WTC11 (cell line): Measurements from ENCODE around the gene OPA1. TPM values are rescaled to one million over a fixed set of nuclear protein-coding genes. Genes with fewer than 3 reads are reported as not detected.

ENCODE experiments used
- ATAC-seq: fragments of 200-7000 bp; cut with Tn5 transposase; 2 replicates; pipeline ENCODE4 v1.10.0; 2021; ENCODE audit warnings: mild to moderate bottlenecking, moderate library complexity
- CTCF ChIA-PET: fragments of 300-600 bp; sonication (Branson Sonifier 250); formaldehyde crosslinking; loops from one replicate; lab custom pipeline; 2021; ENCODE audit warnings: antibody characterized with exemption; lab: Charles Lee
- POLR2A ChIA-PET: fragments of 350-600 bp; sonication (Branson Sonifier 250); formaldehyde crosslinking; loops from one replicate; lab custom pipeline; 2021; ENCODE audit warnings: antibody characterized with exemption; lab: Charles Lee
- DNase-seq: peaks from one replicate; pipeline ENCODE4 v3.0.0; 2021; ENCODE audit warnings: low spot score
- H3K27ac Mint-ChIP-seq: 2 replicates; pipeline ENCODE4 v1.8.0; 2021; ENCODE audit warnings: mixed read lengths
- H3K27me3 Mint-ChIP-seq: 2 replicates; pipeline ENCODE4 v1.8.0; 2021; ENCODE audit warnings: low read depth, mild to moderate bottlenecking, moderate library complexity, mixed read lengths
- H3K36me3 Mint-ChIP-seq: 2 replicates; pipeline ENCODE4 v1.8.0; 2021; ENCODE audit warnings: mixed read lengths
- H3K4me1 Mint-ChIP-seq: 2 replicates; pipeline ENCODE4 v1.8.0; 2022; ENCODE audit warnings: mixed read lengths
- H3K4me3 Mint-ChIP-seq: 2 replicates; pipeline ENCODE4 v1.8.0; 2021; ENCODE audit warnings: mild to moderate bottlenecking, moderate library complexity, mixed read lengths
- H3K9me3 Mint-ChIP-seq: 2 replicates; pipeline ENCODE4 v1.8.0; 2021; ENCODE audit warnings: mixed read lengths
- AR ChIP-seq: fragments of 250-450 bp; sonication (Bioruptor Pico); IDR thresholded peaks from 2 replicates; pipeline ENCODE4 v1.9.0; 2021; ENCODE audit warnings: mild to moderate bottlenecking
- ATF1 ChIP-seq: sonication (generic); formaldehyde crosslinking; IDR thresholded peaks from 2 replicates; pipeline ENCODE4 v1.8.1; 2023; ENCODE audit warnings: mild to moderate bottlenecking, moderate library complexity, missing genetic modification reagents
- CTCF ChIP-seq: fragments of 200-600 bp; IDR thresholded peaks from 2 replicates; pipeline ENCODE4 v1.8.0; 2022; ENCODE audit warnings: antibody characterized with exemption
- GRHL2 ChIP-seq: fragments of 250-450 bp; sonication (Bioruptor Pico); IDR thresholded peaks from 2 replicates; pipeline ENCODE4 v1.8.0; 2022; ENCODE audit warnings: mild to moderate bottlenecking, moderate library complexity; ENCODE audit not compliant: insufficient replicate concordance, severe bottlenecking
- MLX ChIP-seq: sonication (generic); formaldehyde crosslinking; IDR thresholded peaks from 2 replicates; pipeline ENCODE4 v1.8.1; 2023; ENCODE audit warnings: mild to moderate bottlenecking, missing genetic modification reagents, moderate library complexity
- NR3C1 ChIP-seq: sonication (generic); formaldehyde crosslinking; conservative IDR thresholded peaks from 2 replicates; pipeline ENCODE4 v1.8.1; 2023; ENCODE audit warnings: low read depth, mild to moderate bottlenecking, missing genetic modification reagents
- PRDM15 ChIP-seq: sonication (generic); formaldehyde crosslinking; IDR thresholded peaks from 2 replicates; pipeline ENCODE4 v1.8.0; 2022; ENCODE audit warnings: missing genetic modification reagents
- STAT6 ChIP-seq: sonication (generic); formaldehyde crosslinking; conservative IDR thresholded peaks from 2 replicates; pipeline ENCODE4 v1.8.1; 2023; ENCODE audit warnings: mild to moderate bottlenecking, low read depth, missing genetic modification reagents, moderate library complexity
- TEAD4 ChIP-seq: sonication (generic); formaldehyde crosslinking; IDR thresholded peaks from 2 replicates; pipeline ENCODE4 v1.8.0; 2022; ENCODE audit warnings: mild to moderate bottlenecking, missing genetic modification reagents
- USF2 ChIP-seq: sonication (generic); formaldehyde crosslinking; IDR thresholded peaks from 2 replicates; pipeline ENCODE4 v1.8.1; 2023; ENCODE audit warnings: mild to moderate bottlenecking, missing genetic modification reagents, moderate library complexity
- ZNF232 ChIP-seq: sonication (generic); formaldehyde crosslinking; IDR thresholded peaks from 2 replicates; pipeline ENCODE4 v1.8.0; 2022; ENCODE audit warnings: mild to moderate bottlenecking, missing genetic modification reagents
- ZNF263 ChIP-seq: sonication (generic); formaldehyde crosslinking; IDR thresholded peaks from 2 replicates; pipeline ENCODE4 v1.8.1; 2022; ENCODE audit warnings: low read depth, mild to moderate bottlenecking, moderate library complexity, missing genetic modification reagents
- ZNF317 ChIP-seq: sonication (generic); formaldehyde crosslinking; IDR thresholded peaks from 2 replicates; pipeline ENCODE4 v1.8.1; 2023; ENCODE audit warnings: low read depth, mild to moderate bottlenecking, moderate library complexity, missing genetic modification reagents, borderline replicate concordance
- total RNA-seq: library from RNA; stranded (reverse); gene quantifications from 3 replicates; pipeline ENCODE4 v1.2.3, GENCODE V29; 2021

Gene OPA1
- total RNA-seq, 1 experiment from 2014 or later, result 84.7 TPM

- no peak overlapping the region for H3K27ac Mint-ChIP-seq
- POLR2A ChIA-PET, result interaction anchor here (0.6 kb wide), 1 partner anchor 189 kb away, joined by 3 read pairs; no protein-coding TSS in a partner anchor
- CTCF ChIA-PET, result interaction anchor here (0.5 to 2.9 kb wide), 18 partner anchors 8 to 760 kb away, joined by 3 to 18 read pairs (median 4); no protein-coding TSS in a partner anchor
- DNase-seq (peak; percentile 65), ATAC-seq (peak; percentile 94)
- no peaks in the 10 kb centered on the region for H3K27me3 Mint-ChIP-seq
- TF ChIP-seq CTCF, result peak; percentile 47; the same call in 1 of the 2 replicates
- TF ChIP-seq USF2 (CRISPR knock-in tag), result no peak
- TF ChIP-seq PRDM15, result no peak
- TF ChIP-seq ZNF317 (CRISPR knock-in tag), result 0 out of 2 replicates have a peak, but pooled peaks have one; percentile 35
- no peaks in the 10 kb centered on the region for H3K36me3 Mint-ChIP-seq
- no peak overlapping the region for H3K4me3 Mint-ChIP-seq
- H3K4me1 Mint-ChIP-seq, result peaks cover 27% of the 10 kb centered on the region
- H3K9me3 Mint-ChIP-seq, result no peaks in the 10 kb centered on the region
These were observed 20.5 kb upstream of the OPA1 start for GRCh38 chr3:193572426-193572908.

GRCh38 chr3:193573403-193574191 lies 19.4 kb upstream of the OPA1 start:
- Mint-ChIP-seq H3K4me3 (no peak overlapping the region), H3K27me3 (no peaks in the 10 kb centered on the region), H3K36me3 (no peaks in the 10 kb centered on the region), H3K4me1 (peaks cover 27% of the 10 kb centered on the region), H3K9me3 (no peaks in the 10 kb centered on the region), H3K27ac (no peak overlapping the region)
- ChIA-PET CTCF (interaction anchor here (0.7 to 2.9 kb wide), 11 partner anchors 10 to 947 kb away, joined by 3 to 18 read pairs (median 4); no protein-coding TSS in a partner anchor), POLR2A (no interaction called here)
- ATAC-seq (no peak), DNase-seq (no peak)
- TF ChIP-seq GRHL2 (CRISPR knock-in tag), result no peak
- TF ChIP-seq NR3C1 (CRISPR knock-in tag), result no peak
- TF ChIP-seq AR, result no peak
- TF ChIP-seq ATF1 (CRISPR knock-in tag), result no peak
- TF ChIP-seq ZNF263 (CRISPR knock-in tag), result no peak
- no peak for TF ChIP-seq MLX (CRISPR knock-in tag)
- no peak for TF ChIP-seq STAT6 (CRISPR knock-in tag)
- TF ChIP-seq ZNF317 (CRISPR knock-in tag), result no peak
- no peak for TF ChIP-seq TEAD4 (CRISPR knock-in tag)
- TF ChIP-seq ZNF232 (CRISPR knock-in tag), result no peak
